Measurements from ENCODE around the gene MAPK10. TPM values are rescaled to one million over a fixed set of nuclear protein-coding genes. Genes with fewer than 3 reads are reported as not detected.

Gene MAPK10
- polyA plus RNA-seq, 1 donor (not counting 4 experiments of a cell fraction or from before 2014, with no cell fraction given) = 8.2 TPM

DNA sequence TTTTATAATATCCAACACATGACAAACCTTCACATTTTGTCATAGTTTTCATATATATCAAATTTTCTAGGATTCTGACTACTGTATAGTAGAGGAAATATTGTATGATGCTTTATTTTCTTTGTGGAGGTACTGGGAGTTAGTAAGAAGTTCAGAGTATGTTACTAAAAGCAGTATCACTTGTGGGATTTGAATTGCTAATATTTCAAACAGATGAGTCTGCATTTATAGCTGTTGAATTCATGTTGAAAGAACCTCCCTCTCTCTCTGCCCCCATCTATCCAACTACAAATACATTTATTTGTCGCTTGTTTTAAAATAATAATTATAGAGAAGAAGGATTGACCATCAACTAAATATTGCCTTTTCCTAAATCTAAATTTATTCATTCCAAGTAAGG, 29.8 kb upstream of the MAPK10 start:
- FAIRE-seq (no peak), DNase-seq (ENCODE audit: low read depth, low spot score) (no peak)
- Histone ChIP-seq H3K4me1 (ENCODE audit: control insufficient read depth, extremely low read depth, insufficient read depth, low read length) (peaks cover 6% of the 10 kb centered on the region), H4K20me1 (ENCODE audit: control insufficient read depth, extremely low read depth, insufficient read depth, low read length) (no peaks in the 10 kb centered on the region), H3K27me3 (ENCODE audit: control insufficient read depth, extremely low read depth, insufficient read depth, low read length) (no peaks in the 10 kb centered on the region), H3K9me1 (ENCODE audit: control insufficient read depth, extremely low read depth, insufficient read depth, low read length) (no peaks in the 10 kb centered on the region), H3K36me3 (ENCODE audit: control insufficient read depth in 2 of 2, extremely low read depth in 1 of 2, insufficient read depth in 2 of 2, low read length in 2 of 2) (no peaks in the 10 kb centered on the region), H3K9me3 (ENCODE audit: control insufficient read depth, low read depth, low read length) (no peaks in the 10 kb centered on the region), H2AFZ (ENCODE audit: control insufficient read depth, low read length) (no peak overlapping the region), H3K4me3 (ENCODE audit: control insufficient read depth in 2 of 3, extremely low read depth in 1 of 3, insufficient read depth in 2 of 3, low read depth in 1 of 3, low read length in 3 of 3) (no peak overlapping the region), H3K9ac (ENCODE audit: control insufficient read depth, extremely low read depth, insufficient read depth, low read length) (no peak overlapping the region), H3K4me2 (ENCODE audit: control insufficient read depth, extremely low read depth, insufficient read depth, low read depth, low read length) (no peak overlapping the region), H3K27ac (ENCODE audit: control insufficient read depth, insufficient read depth, low read length) (no peak overlapping the region), H3K79me2 (ENCODE audit: control insufficient read depth, insufficient read depth, low read length) (no peaks in the 10 kb centered on the region)
- no peak for TF ChIP-seq EZH2 (IDR thresholded peaks at IDR 0.05; ENCODE audit: low read length)
- TF ChIP-seq, protein P1, sequence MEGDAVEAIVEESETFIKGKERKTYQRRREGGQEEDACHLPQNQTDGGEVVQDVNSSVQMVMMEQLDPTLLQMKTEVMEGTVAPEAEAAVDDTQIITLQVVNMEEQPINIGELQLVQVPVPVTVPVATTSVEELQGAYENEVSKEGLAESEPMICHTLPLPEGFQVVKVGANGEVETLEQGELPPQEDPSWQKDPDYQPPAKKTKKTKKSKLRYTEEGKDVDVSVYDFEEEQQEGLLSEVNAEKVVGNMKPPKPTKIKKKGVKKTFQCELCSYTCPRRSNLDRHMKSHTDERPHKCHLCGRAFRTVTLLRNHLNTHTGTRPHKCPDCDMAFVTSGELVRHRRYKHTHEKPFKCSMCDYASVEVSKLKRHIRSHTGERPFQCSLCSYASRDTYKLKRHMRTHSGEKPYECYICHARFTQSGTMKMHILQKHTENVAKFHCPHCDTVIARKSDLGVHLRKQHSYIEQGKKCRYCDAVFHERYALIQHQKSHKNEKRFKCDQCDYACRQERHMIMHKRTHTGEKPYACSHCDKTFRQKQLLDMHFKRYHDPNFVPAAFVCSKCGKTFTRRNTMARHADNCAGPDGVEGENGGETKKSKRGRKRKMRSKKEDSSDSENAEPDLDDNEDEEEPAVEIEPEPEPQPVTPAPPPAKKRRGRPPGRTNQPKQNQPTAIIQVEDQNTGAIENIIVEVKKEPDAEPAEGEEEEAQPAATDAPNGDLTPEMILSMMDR (optimal IDR thresholded peaks at IDR 0.05 in 1 of 3, IDR thresholded peaks at IDR 0.05 in 1 of 3, conservative IDR thresholded peaks at IDR 0.05 in 1 of 3; ENCODE audit: extremely low read depth in 1 of 3, insufficient read depth in 2 of 3, low read length in 3 of 3) = no peak
- dilution Hi-C loops (cut with MboI; ENCODE audit: extremely low pct_ligation_motif_present, low sequenced_read_pairs) = no loop called here

DNA sequence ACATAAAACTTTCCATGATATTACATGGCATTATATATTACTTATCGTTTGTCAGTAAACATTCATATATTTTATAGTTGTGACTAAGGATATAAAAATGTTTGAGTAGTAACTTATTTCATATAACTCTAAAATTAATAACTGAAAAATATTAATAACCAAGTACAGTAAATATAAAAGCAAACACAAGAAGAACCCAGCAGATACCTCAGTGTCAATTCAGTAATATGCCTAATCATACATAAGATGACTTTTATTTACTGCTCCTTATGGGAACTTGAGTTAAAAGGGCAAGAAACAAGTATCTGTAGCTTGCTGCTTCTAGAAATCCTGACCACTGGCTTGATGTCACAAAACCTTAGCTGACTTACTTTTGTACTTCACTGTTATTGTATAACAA, 28.4 kb upstream of the MAPK10 start:
- H3K4me1 ChIP-seq (ENCODE audit: control insufficient read depth, extremely low read depth, insufficient read depth, low read length) = peaks cover 6% of the 10 kb centered on the region
- TF ChIP-seq, protein P1 (optimal IDR thresholded peaks at IDR 0.05 in 1 of 3, IDR thresholded peaks at IDR 0.05 in 1 of 3, conservative IDR thresholded peaks at IDR 0.05 in 1 of 3; ENCODE audit: extremely low read depth in 1 of 3, insufficient read depth in 2 of 3, low read length in 3 of 3) = no peak
- no peak for TF ChIP-seq EZH2 (IDR thresholded peaks at IDR 0.05; ENCODE audit: low read length)
- no peaks in the 10 kb centered on the region for H4K20me1 ChIP-seq (ENCODE audit: control insufficient read depth, extremely low read depth, insufficient read depth, low read length)
- no peak overlapping the region for H3K9ac ChIP-seq (ENCODE audit: control insufficient read depth, extremely low read depth, insufficient read depth, low read length)
- H3K9me3 ChIP-seq (ENCODE audit: control insufficient read depth, low read depth, low read length) = no peaks in the 10 kb centered on the region
- no peak overlapping the region for H3K4me3 ChIP-seq (ENCODE audit: control insufficient read depth in 2 of 3, extremely low read depth in 1 of 3, insufficient read depth in 2 of 3, low read depth in 1 of 3, low read length in 3 of 3)
- dilution Hi-C loops (cut with MboI; ENCODE audit: extremely low pct_ligation_motif_present, low sequenced_read_pairs) = no loop called here
- H3K27ac ChIP-seq (ENCODE audit: control insufficient read depth, insufficient read depth, low read length) = no peak overlapping the region
- H2AFZ ChIP-seq (ENCODE audit: control insufficient read depth, low read length) = no peak overlapping the region
- FAIRE-seq (no peak), DNase-seq (ENCODE audit: low read depth, low spot score) (no peak)
- H3K79me2 ChIP-seq (ENCODE audit: control insufficient read depth, insufficient read depth, low read length) = no peaks in the 10 kb centered on the region
- H3K27me3 ChIP-seq (ENCODE audit: control insufficient read depth, extremely low read depth, insufficient read depth, low read length) = no peaks in the 10 kb centered on the region
- H3K9me1 ChIP-seq (ENCODE audit: control insufficient read depth, extremely low read depth, insufficient read depth, low read length) = no peaks in the 10 kb centered on the region
- no peaks in the 10 kb centered on the region for H3K36me3 ChIP-seq (ENCODE audit: control insufficient read depth in 2 of 2, extremely low read depth in 1 of 2, insufficient read depth in 2 of 2, low read length in 2 of 2)
- no peak overlapping the region for H3K4me2 ChIP-seq (ENCODE audit: control insufficient read depth, extremely low read depth, insufficient read depth, low read depth, low read length)

All from keratinocyte (primary cell).